NCI-H2029 treated with DMSO at 0.1 percent for 48 hours (cell line): ENCODE measurements around the gene MCM10.
"Not testable (repeated sequence)": the region's sequence is repeated elsewhere in the genome, so short reads cannot be mapped to it uniquely, and the experiment has no call there.

ENCODE experiments used
- DNase-seq: peaks from one replicate; lab custom pipeline; 2025; lab: John Stamatoyannopoulos, UW

MCM10 gene

GRCh38 chr10:13221572-13221971 lies 60.2 kb downstream of the MCM10 start:
- no peak for DNase-seq

DNA sequence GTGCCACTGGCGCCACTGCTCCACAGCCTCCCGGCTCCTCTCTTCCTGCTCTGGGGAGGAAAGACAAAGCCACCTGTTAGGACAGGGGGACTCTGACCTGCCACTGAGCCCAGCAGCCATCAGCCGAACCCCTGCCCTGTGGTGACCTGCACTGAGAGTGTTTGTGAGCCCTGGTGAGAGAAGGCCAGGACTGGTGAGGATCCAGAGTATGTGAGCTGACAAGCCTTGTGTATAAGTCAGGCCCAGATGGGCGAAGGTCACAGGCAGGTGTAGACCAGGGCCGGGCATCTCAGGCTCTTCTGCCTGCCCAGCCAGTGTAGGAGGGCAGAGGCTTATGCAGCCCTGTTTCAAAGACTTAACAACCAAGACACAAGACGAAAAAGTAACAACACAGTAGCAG lies 60.8 kb downstream of the MCM10 start:
- no peak for DNase-seq

- no peak for DNase-seq
Measured at GRCh38 chr10:13222566-13222965, 61.2 kb downstream of the MCM10 start.

- DNase-seq: no peak
Measured at GRCh38 chr10:13223241-13223640, 61.9 kb downstream of the MCM10 start.

DNA sequence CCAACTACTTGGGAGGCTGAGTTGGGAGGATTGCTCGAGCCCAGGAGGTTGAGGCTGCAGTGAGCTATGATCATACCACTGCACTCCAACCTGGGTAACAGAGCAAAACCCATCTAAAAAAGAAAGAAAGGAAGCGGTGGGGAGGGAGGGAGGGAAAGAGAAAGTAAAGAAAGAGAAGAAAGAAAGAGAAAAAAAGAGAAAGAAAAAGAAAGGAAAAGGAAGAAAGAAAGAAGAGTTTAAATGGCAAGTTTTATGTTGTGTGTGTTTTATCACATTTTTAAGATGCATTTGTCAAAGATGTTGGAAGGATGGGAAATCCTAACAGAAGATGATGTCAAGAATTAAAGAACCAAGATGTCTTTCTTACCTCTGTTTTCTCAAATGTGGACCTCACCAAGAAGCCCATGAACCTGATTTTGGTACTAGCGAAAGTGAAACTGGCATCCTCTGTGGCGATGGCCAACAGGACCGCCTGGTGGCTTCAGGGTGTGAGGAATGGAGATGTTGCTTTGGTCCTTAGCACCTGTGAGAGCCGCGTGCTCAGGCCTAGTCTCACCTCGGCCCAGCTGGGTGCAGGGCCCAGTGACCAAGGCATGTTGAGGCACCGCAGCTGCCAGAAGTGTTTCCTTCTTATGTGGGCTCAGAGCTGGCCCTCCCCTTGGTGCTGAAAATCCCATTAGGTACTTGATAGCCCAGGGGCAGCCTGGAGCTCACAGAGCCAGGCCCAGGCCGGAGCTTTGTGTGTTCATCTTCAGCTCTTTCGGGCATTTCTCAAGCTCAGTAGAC lies 63.0 kb downstream of the MCM10 start:
- DNase-seq: no peak

GRCh38 chr10:13225601-13226000 lies 64.2 kb downstream of the MCM10 start:
- DNase-seq: no peak

GRCh38 chr10:13227031-13227430 lies 65.7 kb downstream of the MCM10 start:
- DNase-seq: no peak

DNA sequence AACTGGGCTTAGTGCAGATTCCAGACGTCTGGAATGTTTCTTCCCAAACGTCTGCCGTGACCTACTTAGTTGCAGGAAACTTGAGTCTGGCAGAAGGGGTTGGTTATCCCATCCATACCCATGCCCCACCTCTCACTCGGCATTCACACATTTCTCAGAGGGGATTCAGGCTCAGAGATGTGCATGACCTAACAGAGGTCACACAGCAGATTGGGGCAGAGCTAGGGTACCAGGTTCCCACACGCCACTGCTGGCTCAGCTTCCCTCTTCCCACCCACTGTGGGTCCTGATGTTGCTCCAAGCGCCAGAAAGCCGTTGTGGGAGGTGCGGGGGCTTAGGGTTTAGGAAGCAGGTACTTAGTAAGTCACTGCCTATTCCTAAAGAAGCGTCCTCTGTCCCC lies 69.8 kb downstream of the MCM10 start:
- no peak for DNase-seq

DNA sequence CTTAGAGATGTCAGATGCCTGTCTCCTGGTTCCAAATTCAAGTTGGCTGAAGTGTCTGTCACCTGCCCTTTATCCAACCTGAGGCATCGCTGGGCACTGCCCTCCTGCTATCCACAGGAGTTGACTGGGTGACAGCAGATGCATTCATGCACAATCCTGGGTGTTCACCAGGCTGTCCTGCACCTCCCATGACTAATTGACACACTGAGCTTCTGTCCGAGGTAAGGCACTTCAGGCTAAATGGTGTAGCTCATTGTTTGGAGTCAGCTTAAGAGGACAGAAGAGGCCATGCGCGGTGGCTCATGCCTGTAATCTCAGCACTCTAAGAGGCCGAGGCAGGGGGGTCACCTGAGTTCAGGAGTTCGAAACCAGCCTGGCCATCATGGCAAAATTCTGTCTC lies 70.5 kb downstream of the MCM10 start:
- no peak for DNase-seq

- DNase-seq: no peak
Measured at GRCh38 chr10:13233358-13233757, 72.0 kb downstream of the MCM10 start.

DNA sequence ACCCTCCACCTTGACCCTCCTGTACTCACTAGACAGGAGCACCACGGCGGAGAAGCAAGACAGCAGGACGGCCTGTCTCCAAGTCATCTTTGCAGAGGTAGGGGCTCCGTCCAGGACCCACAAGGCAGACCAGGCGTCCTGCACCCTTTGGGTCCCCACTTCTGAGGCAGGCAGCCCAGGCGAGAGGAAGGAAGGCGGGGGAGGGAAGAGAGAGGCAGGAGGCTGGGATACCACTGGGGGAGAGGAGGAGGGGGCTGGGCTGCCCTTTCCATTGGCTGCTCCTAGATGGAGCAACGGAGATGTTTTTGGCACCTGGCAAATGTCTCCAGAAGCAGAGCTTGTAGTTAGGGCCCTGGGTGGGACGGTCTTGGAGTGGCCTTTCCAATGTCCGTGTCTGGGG lies 72.8 kb downstream of the MCM10 start, which contains the start of gene UCMA:
TSS of gene UCMA (minus strand) at position 203 of the 400 bp plus-strand sequence. CDS start at position 87, 116 bp downstream.
- DNase-seq: no peak

DNA sequence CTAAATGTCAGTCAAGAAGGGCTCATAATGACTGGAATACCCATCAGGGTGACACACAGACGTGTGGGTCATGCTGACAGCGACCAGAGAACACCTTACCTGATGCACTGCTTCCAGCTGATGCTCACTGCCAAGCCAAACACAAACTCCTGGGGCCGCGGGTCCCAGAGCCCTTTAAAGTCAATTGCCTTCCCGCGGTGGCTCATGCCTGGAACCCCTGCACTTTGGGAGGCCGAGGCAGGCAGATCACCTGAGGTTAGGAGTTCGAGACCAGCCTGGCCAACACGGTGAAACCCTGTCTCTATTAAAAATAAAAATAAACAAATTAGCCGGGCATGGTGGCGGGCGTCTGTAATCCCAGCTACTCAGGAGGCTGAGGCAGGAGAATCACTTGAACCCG lies 73.4 kb downstream of the MCM10 start:
- DNase-seq: not testable (repeated sequence)

- DNase-seq: no peak
Measured at GRCh38 chr10:13236638-13237037, 75.3 kb downstream of the MCM10 start.

DNA sequence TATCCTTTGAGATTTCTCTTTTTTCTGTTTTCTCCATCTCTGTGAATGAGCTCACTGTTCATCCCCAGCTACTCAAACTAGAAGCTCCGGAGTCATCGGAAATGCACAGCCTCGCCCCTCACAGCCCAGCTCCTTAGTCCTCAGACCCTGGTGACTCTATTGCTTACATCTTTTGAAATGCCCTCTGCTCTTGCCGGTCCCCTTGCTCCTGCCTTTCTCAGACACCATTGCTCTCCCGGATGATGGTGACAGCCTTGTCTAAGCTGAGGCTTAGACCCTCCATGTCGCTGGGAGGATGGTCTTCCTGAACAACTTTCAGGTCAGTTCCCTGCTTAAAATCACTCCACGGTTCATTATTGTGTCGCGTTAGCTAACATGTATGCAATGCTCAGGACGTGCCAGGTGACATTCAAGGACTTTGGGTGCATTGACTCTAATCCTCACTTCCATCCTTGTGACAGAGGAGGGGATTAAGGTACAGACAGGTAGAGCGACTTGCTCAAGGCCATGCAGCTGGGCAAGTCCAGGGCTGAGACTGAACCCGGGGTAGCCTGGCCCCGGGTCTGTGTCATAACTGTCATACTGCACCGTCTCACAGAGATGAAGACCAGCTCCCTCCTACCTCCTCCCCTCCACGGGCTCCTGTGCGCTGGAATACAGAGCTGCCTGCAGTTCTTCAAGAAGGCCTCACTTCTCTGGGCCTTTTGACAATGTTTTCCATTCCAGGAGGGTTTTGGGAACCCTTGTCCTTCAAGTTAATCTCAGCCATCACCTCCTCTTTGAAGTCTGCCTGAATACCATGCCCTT lies 77.1 kb downstream of the MCM10 start:
- DNase-seq: no peak

DNA sequence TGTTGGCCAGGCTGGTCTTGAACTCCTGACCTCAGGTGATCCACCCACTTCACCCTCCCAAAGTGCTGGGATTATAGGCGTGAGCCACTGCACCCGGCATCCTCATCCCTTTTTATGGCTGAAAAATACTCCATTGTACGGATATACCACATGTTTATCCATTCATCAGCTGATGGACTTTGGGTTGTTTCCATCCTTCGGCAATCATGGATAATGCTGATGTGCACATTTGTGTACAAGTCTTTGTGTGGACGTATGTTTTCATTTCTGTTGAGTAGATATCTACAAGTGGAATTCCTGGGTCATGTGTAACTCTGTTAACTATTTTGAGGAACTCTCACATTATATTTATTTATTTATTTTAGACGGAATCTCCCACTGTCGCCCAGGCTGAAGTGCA lies 78.6 kb downstream of the MCM10 start:
- DNase-seq: no peak

DNA sequence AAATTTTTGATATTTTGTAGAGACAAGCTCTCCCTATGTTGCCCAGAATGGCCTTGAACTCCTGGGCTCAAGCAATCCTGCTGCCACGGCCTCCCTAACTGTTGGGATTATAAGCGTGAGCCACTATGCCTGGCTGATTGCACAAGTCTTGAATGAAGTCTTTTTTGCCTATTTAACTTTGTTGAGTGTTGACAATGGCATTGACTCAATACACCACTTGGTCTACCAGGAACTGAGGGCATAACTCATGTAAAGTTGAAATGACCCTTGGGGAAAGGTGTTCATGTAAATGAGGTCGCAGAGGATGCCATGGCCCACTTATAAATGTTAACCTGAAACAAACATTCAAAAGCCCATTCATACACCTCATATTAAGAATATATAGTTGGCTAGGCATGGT lies 80.3 kb downstream of the MCM10 start:
- no peak for DNase-seq

DNA sequence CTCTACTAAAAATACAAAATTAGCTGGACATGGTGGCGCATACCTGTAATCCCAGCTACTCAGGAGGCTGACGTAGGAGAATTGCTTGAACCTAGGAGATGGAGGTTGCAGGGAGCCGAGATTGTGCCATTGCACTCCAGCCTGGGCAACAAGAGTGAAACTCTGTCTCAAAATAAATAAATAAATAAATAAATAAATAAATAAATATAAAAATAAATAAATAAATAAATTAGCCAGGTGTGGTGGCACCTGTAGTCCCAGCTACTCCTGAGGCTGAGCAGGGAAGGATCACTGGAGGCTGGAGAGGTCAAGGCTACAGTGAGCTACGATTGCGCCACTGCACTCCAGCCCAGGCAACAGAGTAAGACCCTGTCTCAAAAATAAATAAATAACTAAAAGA lies 80.9 kb downstream of the MCM10 start:
- not testable (repeated sequence) for DNase-seq

GRCh38 chr10:13247246-13247645 lies 85.9 kb downstream of the MCM10 start:
- no peak for DNase-seq

DNA sequence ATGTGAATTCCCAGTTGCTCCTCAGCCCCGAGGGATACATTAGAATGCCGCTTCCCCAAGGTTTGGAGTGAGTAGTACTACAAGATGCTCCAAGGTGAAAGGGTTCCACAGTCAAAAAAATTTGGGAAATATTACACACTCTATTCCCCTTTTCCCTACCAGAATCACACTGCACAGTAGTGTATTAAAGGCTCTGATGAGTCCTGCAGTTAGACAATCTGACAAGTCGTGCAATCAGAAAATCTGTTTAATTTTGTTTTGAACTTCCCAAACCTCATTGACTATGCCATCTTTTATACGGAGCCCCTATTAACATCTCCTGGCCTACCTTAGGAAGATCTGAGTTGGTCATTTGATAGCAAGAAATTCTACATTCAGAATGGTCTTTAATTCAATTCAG lies 86.4 kb downstream of the MCM10 start:
- DNase-seq: no peak

DNA sequence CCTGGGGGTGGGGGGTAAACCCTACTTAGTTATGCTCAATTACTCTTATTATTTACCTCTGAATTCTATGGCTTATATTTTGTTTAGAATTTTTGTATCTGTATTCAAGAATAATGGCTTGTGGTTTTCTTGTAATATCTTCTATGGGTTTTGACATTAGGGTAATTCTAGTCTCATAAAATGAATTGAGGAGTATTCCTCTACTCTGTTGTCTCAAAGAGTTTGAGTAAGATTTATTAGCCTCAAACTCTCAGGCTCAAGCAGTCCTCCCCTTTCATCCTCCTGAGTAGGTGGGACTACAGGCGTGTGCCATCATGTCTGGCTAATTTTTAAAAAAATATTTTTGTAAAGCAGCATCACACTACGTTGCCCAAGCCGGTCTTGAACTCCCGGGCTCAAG lies 92.4 kb downstream of the MCM10 start:
- DNase-seq: no peak

- no peak for DNase-seq
Measured at GRCh38 chr10:13256627-13257026, 95.3 kb downstream of the MCM10 start.

DNA sequence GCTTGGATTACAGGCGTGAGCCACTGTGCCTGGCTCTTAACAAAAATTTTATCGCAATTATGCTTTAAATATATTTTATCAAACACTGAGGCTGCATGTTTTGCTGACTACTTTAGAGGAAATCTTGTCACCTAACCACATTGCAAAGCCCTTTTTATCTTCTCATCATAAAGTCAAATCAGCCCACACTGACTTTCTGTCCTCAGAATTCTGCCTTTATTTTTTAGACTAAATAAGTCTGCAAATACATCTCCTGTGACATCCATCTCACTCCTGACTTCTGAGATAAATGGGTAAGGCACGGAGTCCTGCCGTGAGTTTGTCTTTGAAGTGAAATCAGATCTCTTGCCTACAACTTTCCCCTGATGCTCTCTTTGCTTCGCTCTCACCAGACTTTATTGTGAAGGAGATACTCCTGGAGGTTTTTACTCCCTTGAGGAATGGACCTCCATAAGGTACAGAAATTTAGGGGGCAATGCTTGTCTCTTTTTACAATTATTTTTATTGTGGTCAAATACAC lies 96.3 kb downstream of the MCM10 start:
- no peak for DNase-seq
